GM13977 (cell line): ENCODE data around the gene SPOCD1.

Experiments
- DNase-seq: peaks from one replicate; pipeline ENCODE4 v3.0.0; 2012; ENCODE audit warnings: low spot score
- in situ Hi-C: fragments of 300-500 bp; cut with MboI; formaldehyde crosslinking; loops from one replicate; pipeline ENCODE4 v1.12.0; 2022; ENCODE audit warnings: low sequenced_read_pairs, low pct_unique_long_range_greater_than_20kb, mixed read lengths, inconsistent platforms; ENCODE audit not compliant: unreplicated experiment
- TF ChIP-seq, protein P1 (sequence below): IDR thresholded peaks from 2 replicates; pipeline ENCODE4 v1.5.1; 2012; ENCODE audit warnings: mild to moderate bottlenecking, control low read depth; ENCODE audit not compliant: insufficient read depth; ENCODE audit errors: extremely low read depth, missing control alignments

The SPOCD1 gene

DNA sequence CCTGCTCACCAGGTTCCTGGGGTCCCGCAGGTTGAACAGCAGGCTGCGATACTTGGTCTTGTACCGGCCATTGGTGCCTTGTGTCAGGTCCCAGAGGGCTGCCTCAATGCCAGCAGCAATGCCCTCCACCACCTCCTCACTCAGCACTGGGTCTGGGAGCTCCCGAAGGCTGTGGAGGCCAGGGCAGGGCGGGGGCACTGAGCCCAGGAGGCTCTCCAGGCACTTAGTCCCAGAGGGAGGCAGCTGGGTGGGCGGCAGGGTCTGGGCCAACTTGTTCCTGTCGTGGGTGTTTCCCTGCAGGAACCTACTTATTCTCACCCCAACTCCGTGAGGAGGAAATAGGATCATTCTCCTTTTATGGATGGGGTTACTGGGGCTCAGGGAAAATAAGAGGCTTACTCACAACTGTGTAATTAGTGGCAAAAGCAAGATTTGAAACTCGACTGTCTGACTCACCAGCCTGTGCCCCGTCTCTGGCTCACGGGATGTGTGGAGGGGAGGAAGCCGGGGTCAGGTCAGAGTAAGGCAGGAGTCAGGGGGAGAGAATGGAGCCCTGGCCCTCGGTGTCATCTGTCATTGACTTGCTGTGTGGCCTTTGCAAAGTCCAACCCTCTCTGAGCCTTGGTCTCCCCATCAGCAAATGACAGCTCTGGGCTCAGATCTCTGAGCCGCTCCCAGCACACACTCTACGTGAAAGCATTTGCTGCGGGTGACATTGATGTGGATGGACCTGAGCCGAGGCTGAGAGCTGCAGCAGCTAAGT is 17.2 kb downstream of the SPOCD1 start:
- in situ Hi-C loops, result no loop called here
- DNase-seq, result no peak
- TF ChIP-seq, protein P1, sequence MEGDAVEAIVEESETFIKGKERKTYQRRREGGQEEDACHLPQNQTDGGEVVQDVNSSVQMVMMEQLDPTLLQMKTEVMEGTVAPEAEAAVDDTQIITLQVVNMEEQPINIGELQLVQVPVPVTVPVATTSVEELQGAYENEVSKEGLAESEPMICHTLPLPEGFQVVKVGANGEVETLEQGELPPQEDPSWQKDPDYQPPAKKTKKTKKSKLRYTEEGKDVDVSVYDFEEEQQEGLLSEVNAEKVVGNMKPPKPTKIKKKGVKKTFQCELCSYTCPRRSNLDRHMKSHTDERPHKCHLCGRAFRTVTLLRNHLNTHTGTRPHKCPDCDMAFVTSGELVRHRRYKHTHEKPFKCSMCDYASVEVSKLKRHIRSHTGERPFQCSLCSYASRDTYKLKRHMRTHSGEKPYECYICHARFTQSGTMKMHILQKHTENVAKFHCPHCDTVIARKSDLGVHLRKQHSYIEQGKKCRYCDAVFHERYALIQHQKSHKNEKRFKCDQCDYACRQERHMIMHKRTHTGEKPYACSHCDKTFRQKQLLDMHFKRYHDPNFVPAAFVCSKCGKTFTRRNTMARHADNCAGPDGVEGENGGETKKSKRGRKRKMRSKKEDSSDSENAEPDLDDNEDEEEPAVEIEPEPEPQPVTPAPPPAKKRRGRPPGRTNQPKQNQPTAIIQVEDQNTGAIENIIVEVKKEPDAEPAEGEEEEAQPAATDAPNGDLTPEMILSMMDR, result no peak

DNA sequence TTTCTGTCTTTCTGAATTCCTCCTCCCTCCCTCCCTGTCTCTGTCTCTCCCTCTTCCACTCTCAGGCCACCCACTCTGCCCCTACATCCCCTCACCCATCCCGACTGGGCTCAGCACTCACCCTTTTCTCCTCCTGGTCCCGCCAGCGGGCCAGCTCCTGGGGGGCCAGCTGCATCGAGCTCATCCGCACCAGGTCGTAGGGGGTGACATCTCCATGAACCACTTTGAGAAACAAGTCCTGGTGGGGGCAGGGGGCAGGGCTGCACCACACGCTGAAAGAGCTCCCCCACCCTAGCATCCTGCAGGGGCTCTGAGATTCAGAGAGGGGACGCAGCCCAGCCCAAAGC is 17.8 kb downstream of the SPOCD1 start:
- no peak for DNase-seq
- TF ChIP-seq, protein P1, result no peak
- in situ Hi-C loops, result no loop called here

DNA sequence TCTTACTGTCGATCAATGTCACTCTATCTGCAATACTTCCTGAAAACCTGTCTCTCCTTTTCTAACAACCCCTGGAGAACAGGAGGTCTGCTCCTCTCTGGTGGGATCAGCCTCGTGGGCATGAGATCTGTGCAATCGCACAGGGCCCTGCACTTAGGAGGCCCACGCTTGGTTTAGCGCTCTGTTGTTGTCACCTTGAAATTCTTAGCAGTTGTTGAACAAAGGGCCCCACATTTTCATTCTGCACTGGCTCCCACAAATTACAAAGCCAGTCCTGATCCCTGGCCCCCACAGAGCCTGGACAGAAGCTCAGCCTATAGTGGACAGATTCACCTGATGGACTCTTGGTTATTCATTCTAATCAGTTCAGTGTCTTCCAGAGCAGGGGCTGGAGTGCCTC is 18.6 kb downstream of the SPOCD1 start:
- DNase-seq, result no peak
- TF ChIP-seq, protein P1, result no peak
- in situ Hi-C loops, result no loop called here

DNA sequence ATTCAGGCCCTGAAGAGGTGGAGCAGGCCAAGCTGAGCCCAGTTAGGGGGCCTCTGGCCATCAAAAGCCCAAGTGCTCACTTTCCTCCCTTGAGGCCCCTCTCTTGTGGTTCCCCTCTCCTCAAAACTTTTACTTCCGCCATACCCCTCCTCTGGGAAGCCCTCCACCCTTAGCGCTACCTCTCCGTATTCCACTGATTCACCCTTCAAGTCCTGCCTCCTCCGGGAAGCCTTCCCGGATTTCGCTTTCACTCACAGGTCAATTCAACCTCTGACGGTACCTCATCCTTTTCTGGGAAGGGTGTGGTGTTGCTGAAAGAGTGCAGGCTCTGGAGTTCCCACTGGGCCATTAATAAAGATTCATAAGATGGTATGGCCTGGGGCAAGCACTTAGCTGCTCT is 19.1 kb downstream of the SPOCD1 start:
- in situ Hi-C loops, result no loop called here
- TF ChIP-seq, protein P1, result no peak
- no peak for DNase-seq

DNA sequence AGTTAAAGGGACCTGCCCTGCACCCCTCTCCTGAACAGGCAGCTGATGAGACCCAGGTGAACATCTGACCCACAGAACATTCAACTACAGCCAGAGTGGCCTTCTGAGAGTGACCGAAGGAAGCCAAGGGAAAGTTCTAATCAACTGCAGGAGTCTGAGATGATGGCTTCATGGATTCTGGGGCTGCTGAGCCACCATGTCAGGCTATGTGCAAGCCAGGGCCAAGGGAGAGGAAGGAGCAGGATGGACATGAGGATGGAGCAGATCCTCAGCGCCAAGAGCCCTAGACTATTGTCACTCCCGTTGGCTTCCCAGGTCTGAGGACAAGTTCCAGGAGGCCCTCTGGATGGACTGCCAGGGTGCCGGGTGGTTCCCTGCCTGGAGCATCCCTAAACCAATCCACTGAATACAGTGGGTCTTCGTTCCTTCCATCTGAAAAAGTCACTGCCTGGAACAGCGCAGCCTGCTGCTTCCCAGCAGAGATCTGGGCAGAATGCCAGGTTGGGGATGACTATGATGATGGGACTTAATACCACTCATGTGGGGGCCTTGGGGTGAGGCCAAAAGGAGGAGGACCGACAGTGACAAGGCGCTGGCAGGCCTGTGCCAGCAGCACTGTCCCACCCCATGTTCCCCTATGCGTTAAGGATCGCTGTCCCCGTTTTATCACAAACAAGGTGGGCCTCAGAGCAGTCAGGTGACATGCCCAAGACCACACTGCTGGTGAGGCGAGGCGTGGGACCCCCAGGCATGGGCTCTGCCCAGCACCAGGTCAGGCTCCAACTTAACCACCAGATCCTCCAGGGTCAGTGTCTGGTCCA is 19.8 kb downstream of the SPOCD1 start:
- in situ Hi-C loops, result no loop called here
- TF ChIP-seq, protein P1, result no peak
- no peak for DNase-seq

DNA sequence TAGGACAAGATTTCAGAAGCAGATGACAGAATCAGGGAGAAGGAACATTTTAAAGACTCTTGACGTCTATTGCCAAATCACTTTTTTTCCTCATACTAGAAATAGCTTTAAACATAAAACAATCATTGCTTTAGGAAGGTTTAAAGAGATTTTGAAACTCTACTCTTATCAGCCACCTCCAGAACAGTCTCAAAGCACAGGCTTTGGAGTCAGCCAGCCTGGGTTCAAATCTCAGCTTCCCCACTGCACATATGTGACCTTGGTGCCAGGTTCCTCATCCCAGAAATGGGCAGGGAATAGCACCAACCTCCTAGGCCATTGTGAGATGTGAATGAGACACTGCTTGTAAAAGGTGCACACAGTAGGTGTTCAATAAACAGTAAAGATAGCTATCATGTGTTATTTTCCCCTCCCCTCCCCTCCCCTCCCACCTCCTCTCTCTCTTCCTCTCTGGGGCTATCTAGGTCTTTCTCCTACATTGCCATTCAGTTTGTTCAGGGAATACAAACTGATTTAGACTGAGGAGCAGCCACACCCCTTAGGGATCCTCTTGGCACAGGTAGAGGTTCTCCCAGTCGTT is 20.6 kb downstream of the SPOCD1 start:
- DNase-seq, result no peak
- TF ChIP-seq, protein P1, result no peak
- in situ Hi-C loops, result no loop called here
